ENCODE data around the gene TMEM132D.

The TMEM132D gene

GRCh38 chr12:129184127-129184928, 719.5 kb downstream of the TMEM132D start:
- DNase-seq (ENCODE audit: low read depth), result no peak

DNA sequence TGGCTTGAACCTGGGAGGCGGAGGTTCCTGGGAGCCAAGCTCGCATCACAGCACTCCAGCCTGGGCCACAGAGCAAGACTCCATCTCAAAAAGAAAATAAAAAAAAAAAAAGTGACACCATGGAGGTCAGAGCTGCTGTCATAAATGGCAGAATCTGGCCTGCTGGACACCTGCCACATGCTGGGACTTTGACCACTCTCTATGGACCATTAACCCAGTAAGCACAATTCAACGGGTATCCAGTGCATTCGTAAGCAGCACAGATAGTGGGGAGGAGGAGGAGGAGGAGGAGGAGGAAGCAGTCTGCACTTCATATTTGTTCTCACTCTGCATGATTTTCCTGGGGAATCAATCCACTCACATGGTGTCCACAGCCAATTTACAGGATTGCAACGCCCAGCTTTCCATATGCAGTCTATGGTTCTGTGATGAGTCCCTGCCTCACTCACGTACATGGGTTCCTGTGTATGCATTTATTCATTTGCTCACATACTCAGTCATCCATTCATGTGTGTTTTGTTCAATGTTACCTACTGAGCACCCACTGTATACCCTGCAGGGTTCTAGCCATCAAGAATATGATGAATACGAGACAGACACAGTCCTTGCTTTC, 723.8 kb downstream of the TMEM132D start:
- DNase-seq (ENCODE audit: low read depth), result no peak

GRCh38 chr12:129169928-129170327, 733.9 kb downstream of the TMEM132D start:
- no peak for DNase-seq (ENCODE audit: low read depth)

- DNase-seq (ENCODE audit: low read depth), result no peak
Observed at GRCh38 chr12:129163861-129164260, 740.0 kb downstream of the TMEM132D start.

GRCh38 chr12:129163461-129163860, 740.4 kb downstream of the TMEM132D start:
- no peak for DNase-seq (ENCODE audit: low read depth)

DNA sequence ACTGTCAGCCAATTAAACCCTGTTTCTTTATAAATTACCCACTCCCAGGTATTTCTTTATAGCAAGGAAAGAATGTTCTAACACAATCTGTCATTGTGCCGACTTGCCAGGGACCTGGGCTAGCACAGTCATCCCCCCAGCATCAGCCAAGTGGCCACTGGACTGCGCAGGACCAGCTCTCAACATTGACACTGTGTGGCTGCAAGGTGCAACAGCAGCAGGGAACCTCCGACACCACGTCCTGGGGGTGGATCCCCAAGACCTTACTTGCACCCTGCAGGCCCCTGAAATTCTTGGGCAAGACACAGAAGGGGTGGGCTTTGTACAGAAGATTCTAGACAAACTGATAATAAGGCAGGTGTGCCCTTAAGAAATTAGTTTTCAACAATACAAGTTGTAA, 741.0 kb downstream of the TMEM132D start:
- no peak for DNase-seq (ENCODE audit: low read depth)

DNA sequence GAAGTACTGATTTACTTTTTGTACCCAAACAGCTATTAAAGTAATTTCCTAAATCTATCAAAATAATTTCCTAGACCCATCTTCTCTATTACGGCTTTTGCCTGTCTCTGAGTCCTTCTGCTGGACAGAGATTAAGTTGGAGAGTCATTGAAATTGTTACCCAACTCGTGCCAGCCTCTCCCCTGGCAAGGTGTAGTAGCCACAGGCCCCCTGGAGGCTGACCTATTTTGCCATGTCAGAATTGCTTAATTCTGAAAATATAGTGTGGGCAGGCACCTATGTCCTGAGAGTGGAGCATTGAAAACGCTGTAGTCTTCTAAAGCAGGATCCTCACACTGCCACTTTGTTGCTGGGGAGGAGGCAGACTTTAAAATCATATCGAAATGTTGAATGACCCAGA, 742.3 kb downstream of the TMEM132D start:
- no peak for DNase-seq (ENCODE audit: low read depth)

- DNase-seq (ENCODE audit: low read depth), result no peak
Observed at GRCh38 chr12:129160282-129160681, 743.5 kb downstream of the TMEM132D start.

DNA sequence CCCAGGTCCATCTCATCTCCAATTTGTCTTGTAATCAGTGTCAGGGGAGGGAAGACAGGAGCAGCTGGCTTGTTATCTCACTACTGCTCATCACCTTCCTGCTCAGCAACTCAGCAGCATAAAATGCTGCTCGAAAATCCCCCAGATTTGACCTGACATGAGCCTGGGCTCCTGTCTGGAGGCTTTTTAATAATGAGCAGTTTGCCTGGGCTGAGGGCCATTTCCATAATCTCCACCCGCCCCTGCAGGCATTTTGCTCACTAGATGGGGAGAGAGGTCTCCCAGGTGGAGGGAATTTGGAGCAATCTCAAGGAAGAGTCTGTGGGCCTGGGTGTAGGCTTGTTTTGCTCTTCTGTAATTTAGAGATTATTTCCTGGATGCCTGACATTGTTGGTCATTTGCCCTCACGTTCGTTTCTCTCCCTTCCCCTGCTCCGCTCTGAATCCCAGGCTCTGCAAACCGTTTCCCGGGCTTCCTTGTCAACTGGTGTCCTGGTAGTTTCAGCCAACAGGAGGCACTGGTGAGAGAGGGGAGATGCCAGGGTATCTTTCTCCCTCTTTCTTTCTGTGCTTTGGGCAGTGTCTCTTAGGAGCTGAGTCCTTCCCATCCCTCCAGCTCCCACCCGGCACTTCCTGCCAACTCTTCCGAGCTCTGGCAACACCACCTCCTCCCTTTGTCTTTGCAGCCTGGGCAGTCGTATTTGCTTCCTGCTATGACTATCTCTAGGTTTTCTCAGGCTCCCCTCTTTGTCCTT, 751.3 kb downstream of the TMEM132D start:
- no peak for DNase-seq (ENCODE audit: low read depth)

DNA sequence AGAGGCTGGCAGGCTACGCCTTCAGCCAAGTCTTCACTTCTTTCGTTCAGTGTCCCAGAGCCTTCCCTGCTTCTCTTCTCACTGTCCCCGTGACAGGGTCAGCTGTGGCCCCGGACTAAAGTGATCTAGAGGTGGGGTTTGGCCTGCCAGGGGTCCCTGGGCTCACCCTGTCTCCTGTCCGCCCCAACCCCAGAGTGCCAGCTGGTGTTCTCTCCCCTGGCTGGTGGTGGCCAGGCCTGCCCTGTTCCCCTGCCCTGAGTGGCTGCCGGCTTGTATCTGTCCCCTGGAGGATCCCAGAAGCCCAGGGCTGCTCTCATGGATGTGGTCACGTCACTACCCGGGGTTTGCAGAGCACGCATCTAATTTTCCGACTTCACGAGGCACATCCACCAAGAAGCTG, 753.1 kb downstream of the TMEM132D start:
- DNase-seq (ENCODE audit: low read depth), result no peak

- no peak for DNase-seq (ENCODE audit: low read depth)
Observed at GRCh38 chr12:129145381-129145780, 758.4 kb downstream of the TMEM132D start.

GRCh38 chr12:129138776-129139175, 765.0 kb downstream of the TMEM132D start:
- no peak for DNase-seq (ENCODE audit: low read depth)

DNA sequence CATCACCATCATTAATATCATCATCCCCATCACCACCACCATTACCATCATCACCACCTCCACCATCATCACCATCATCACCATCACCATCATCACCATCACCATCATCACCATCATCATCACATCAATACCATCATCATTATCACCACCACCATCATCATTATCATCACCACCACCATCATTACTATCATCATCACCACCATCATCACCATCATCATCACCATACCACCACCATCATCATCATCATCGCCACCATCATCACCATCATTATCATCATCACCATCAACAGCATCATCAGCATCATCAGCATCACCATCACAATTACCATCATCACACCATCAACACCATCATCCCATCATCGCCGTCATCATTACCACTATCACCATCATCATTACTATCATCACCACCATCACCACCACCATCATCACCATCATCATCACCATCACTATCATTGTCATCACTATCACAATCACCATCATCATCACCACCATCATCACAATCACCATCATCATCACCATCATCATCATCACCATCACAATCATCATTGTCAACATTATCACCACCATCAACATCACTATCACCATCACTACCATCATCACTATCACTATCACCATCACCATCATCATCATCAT, 767.0 kb downstream of the TMEM132D start:
- DNase-seq (ENCODE audit: low read depth), result no peak

DNA sequence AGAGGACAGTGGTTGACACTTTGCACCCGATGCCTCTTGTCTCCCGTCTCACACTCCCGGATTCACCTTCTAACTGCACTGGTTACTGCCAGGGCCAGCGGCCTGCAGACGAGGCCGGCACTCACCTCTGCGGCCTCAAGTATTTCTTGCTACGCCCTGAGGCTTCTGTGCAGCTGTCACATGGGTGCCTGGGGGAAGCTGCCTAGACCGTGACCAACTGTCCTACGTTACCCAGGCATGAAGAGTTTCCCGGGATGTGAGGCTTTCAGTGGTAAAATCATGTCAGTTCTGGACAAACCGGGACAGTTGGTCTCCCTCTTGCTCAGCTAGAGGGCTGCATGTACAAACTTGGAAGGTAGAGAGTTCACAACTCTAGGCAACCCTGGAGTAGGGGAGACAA, 776.1 kb downstream of the TMEM132D start:
- no peak for DNase-seq (ENCODE audit: low read depth)

DNA sequence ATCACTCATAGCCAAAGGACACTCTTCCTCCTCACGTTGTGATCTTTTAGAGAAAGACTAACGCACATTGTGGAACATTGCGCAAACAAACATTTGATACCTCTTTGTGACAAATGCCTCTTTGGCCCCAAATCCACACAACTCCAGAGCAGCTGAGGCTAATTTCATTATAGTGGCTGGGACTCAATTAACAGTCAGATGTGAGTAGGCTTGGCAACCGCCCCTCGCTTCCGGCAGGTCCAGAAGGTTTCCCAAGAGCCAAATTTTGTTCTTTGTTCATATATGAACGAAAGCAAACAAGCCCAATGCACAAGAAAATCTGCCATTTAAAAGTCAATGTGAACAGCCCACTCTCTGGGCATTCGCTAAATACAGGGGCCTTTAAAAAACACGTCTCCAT, 776.6 kb downstream of the TMEM132D start:
- DNase-seq (ENCODE audit: low read depth), result no peak

- no peak for DNase-seq (ENCODE audit: low read depth)
Observed at GRCh38 chr12:129119537-129119936, 784.3 kb downstream of the TMEM132D start.

DNA sequence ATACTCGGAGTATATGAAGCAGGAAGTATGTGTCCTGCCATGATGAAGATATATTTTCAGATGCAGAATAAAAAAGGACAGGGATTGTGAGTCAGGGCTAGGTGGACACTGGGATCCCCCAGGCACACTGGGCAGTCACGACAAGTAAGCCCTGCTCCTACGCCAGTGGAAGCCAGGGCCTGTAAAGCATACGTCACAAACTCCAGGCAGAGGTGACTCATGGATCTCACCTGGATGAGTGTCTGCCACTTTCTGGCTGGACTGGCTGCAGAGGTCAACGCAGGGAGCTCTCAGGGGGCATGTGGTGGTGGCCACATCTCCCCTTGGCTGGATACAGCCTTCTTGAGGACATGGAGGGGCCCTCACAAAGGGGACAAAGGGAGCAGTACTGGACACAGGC, 788.3 kb downstream of the TMEM132D start:
- no peak for DNase-seq (ENCODE audit: low read depth)

DNA sequence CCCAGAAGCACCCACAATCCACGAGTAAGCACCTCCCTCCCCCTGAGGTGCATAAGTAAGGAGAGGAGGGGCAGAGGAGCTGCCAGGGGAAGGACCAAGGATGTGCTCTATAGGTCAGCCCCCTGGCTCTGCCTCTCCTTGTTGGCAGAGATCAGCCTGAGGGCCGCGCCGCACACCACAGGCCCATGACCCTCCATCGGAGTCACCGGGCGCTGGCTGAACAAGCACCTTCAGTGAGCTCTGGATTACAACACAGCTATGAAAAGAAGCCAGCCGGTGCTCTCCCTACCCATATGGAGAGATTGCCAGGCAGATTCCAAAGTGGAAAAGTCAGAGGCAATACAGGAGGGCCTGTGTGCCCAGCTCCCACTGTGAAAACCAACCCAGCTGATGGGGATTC, 793.2 kb downstream of the TMEM132D start:
- no peak for DNase-seq (ENCODE audit: low read depth)

GRCh38 chr12:129109174-129110001, 794.4 kb downstream of the TMEM132D start:
- DNase-seq (ENCODE audit: low read depth), result no peak

DNA sequence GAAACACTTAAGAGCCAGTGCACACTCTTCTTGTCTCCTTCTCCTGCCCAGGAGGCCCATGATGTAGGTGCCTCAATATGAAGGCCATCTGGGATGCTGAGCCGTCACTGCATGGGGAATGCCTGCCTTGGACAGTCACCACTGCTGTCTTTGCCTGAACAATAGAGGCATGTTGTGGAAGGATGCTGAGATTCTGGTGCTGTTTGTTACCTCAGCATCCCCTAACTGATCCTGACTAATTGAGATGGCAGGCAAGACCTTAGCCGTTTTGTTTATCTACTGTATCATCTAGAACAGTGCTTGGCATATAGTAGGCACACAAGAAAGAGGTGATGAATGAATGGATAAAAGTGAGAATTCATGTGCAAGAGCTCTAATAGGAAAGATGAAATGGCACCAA, 797.1 kb downstream of the TMEM132D start:
- no peak for DNase-seq (ENCODE audit: low read depth)

DNA sequence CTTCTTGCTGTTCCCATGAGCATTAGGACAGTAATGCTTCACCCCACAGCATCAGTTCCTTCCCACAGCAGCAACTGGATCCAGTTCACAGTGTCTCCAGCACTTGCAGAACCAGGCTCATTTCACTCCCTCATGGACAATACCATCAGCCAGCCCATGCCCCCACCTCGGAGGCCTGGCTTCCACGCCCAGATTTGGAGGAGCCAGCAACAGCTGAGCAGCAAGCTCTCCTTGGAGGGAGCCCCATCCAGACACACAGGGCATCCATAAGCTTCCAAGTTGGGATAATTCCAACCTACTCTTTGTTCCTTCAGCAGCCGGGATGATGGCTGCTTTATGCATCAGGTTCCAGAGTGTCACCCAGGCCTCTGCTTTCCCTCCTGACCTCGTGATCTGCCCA, 800.6 kb downstream of the TMEM132D start:
- no peak for DNase-seq (ENCODE audit: low read depth)

DNA sequence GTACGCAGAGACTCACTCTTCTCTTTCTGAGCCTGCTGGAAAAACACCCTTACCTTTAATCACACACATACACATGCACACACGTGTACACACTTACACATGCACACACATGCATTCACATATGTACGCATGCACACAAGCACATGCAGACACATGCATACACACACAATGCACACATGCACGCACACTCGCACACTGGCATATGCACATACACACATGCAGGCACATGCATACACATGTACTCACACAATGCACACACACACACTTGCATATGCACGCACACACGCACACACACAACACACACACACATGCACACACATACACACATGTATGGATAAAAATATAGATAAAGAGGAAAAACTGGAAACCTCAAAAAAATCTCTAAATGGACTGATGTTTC, 801.6 kb downstream of the TMEM132D start:
- DNase-seq (ENCODE audit: low read depth), result no peak

Measured in fibroblast of gingiva (primary cell).